ENCODE results near the gene CHCT1.

- TF ChIP-seq CTCF (conservative IDR thresholded peaks at IDR 0.05 in 1 of 2, IDR thresholded peaks at IDR 0.05 in 1 of 2; ENCODE audit: low read depth in 1 of 2, low read length in 2 of 2) (no peak), EZH2 (IDR thresholded peaks at IDR 0.05; ENCODE audit: low read length, missing control alignments) (no peak)
Observed at GRCh38 chr17:60426596-60426995, 4.3 kb downstream of the CHCT1 start.

Measured in fibroblast of lung (primary cell).